HT-29 (cell line): ENCODE measurements around the gene LCN10. TPM values are rescaled to one million over a fixed set of nuclear protein-coding genes. Genes with fewer than 3 reads are reported as not detected.
A peak's percentile ranks its signal among the peaks of the same experiment; 100 is the strongest.
"Not testable (repeated sequence)": the region's sequence is repeated elsewhere in the genome, so short reads cannot be mapped to it uniquely, and the experiment has no call there.

Experiments
- DNase-seq: peaks from one replicate; pipeline ENCODE4 v3.0.0-alpha.2; 2015; ENCODE audit warnings: low spot score
- total RNA-seq: library from RNA; depleted of rRNA; stranded (reverse); fragments of >200 nt; shearing (Covaris generic); gene quantifications from 2 replicates; pipeline ENCODE4 v1.2.3, GENCODE V29; 2014

The LCN10 gene
- total RNA-seq, 1 experiment from 2014 or later, result not detected

GRCh38 chr9:136704741-136705140, 38.0 kb downstream of the LCN10 start:
- DNase-seq, result not testable (repeated sequence)

- no peak for DNase-seq
These were observed 39.4 kb downstream of the LCN10 start for GRCh38 chr9:136703276-136703860.

GRCh38 chr9:136701668-136702053, 41.1 kb downstream of the LCN10 start:
- no peak for DNase-seq

- no peak for DNase-seq
These were observed 41.6 kb downstream of the LCN10 start for GRCh38 chr9:136700959-136701667.

- no peak for DNase-seq
These were observed 42.4 kb downstream of the LCN10 start for GRCh38 chr9:136700304-136700703.

GRCh38 chr9:136698635-136699246, 44.0 kb downstream of the LCN10 start:
- DNase-seq, result no peak

GRCh38 chr9:136697821-136698526, 44.8 kb downstream of the LCN10 start:
- no peak for DNase-seq

GRCh38 chr9:136697146-136697820, 45.5 kb downstream of the LCN10 start:
- DNase-seq, result peak; percentile 25

GRCh38 chr9:136696502-136696901, 46.2 kb downstream of the LCN10 start:
- no peak for DNase-seq

GRCh38 chr9:136695955-136696354, 46.8 kb downstream of the LCN10 start:
- no peak for DNase-seq

GRCh38 chr9:136695435-136695895, 47.3 kb downstream of the LCN10 start:
- DNase-seq, result peak; percentile 94

- DNase-seq, result no peak
These were observed 47.9 kb downstream of the LCN10 start for GRCh38 chr9:136694872-136695247.

- peak; percentile 86 for DNase-seq
These were observed 48.4 kb downstream of the LCN10 start for GRCh38 chr9:136694163-136694871.

GRCh38 chr9:136693490-136694162, 49.1 kb downstream of the LCN10 start:
- DNase-seq, result peak; percentile 94

- no peak for DNase-seq
These were observed 49.6 kb downstream of the LCN10 start for GRCh38 chr9:136693135-136693489.

- no peak for DNase-seq
These were observed 50.3 kb downstream of the LCN10 start for GRCh38 chr9:136692185-136693134.

- DNase-seq, result no peak
These were observed 51.2 kb downstream of the LCN10 start for GRCh38 chr9:136691316-136692184.

- no peak for DNase-seq
These were observed 51.9 kb downstream of the LCN10 start for GRCh38 chr9:136690806-136691261.
